ENCODE measurements around the gene KCNK13. TPM values are rescaled to one million over a fixed set of nuclear protein-coding genes. Genes with fewer than 3 reads are reported as not detected.

KCNK13 gene
- total and polyA plus RNA-seq, 2 of the 4 experiments (the other 2 are of a cell fraction) = not detected

GRCh38 chr14:90115780-90116179 lies 54.0 kb downstream of the KCNK13 start:
- Histone ChIP-seq H3K18ac (ENCODE audit: low read depth, low read length) (no peak overlapping the region), H2BK15ac (ENCODE audit: low read depth, low read length) (no peak overlapping the region), H2BK120ac (ENCODE audit: low read depth, low read length) (no peak overlapping the region), H3K4me3 (ENCODE audit: insufficient read depth, low read depth, low read length) (no peak overlapping the region), H2BK5ac (ENCODE audit: low read depth, low read length, poor library complexity, severe bottlenecking) (no peak overlapping the region), H3K9me3 (ENCODE audit: control insufficient read depth, insufficient read depth, low read length) (no peaks in the 10 kb centered on the region), H3K27ac (ENCODE audit: insufficient read depth, low read length) (no peak overlapping the region), H2AK5ac (ENCODE audit: low read depth, low read length) (no peak overlapping the region), H3K36me3 (ENCODE audit: control insufficient read depth, insufficient read depth, low read length) (no peaks in the 10 kb centered on the region), H4K91ac (ENCODE audit: insufficient read depth, low read depth, low read length) (no peak overlapping the region), H4K20me1 (ENCODE audit: insufficient read depth, low read length) (no peaks in the 10 kb centered on the region), H3K9me1 (ENCODE audit: insufficient read depth, low read length) (peaks cover 3% of the 10 kb centered on the region), H2BK20ac (ENCODE audit: low read depth, low read length) (no peak overlapping the region), H3K4me2 (ENCODE audit: low read depth, low read length) (no peak overlapping the region), H4K5ac (ENCODE audit: low read depth, low read length) (no peak overlapping the region), H3K27me3 (ENCODE audit: control insufficient read depth, insufficient read depth, low read length) (peaks cover 24% of the 10 kb centered on the region), H3K56ac (ENCODE audit: extremely low read depth, insufficient read depth, low read length) (no peak overlapping the region), H4K8ac (ENCODE audit: low read depth in 2 of 2, low read length in 2 of 2) (no peak overlapping the region), H3K79me1 (ENCODE audit: low read depth in 1 of 2, low read length in 2 of 2) (no peaks in the 10 kb centered on the region), H3K14ac (replicated peaks; ENCODE audit: low read depth, low read length) (no peak overlapping the region), H2AFZ (replicated peaks; ENCODE audit: low read length, poor library complexity) (no peak overlapping the region), H3K4ac (ENCODE audit: low read depth, low read length) (no peak overlapping the region), H3K9ac (ENCODE audit: low read depth, low read length) (no peak overlapping the region), H3K23ac (ENCODE audit: low read depth, low read length) (no peak overlapping the region), H3K4me1 (ENCODE audit: control insufficient read depth, insufficient read depth, low read length) (peaks cover 2% of the 10 kb centered on the region; the same call in 1 of the 2 replicates), H2AK9ac (replicated peaks; ENCODE audit: low read depth, low read length, poor library complexity) (no peak overlapping the region)
- no peak for DNase-seq
- dilution Hi-C loops (cut with HindIII; ENCODE audit: low sequenced_read_pairs, unreplicated experiment) (no loop called here), in situ Hi-C loops (cut with MboI; ENCODE audit: low sequenced_read_pairs) (no loop called here), intact Hi-C loops (cut with micrococcal nuclease) (no loop called here)
- ChIA-PET POLR2A (ENCODE audit: unreplicated experiment) (no interaction called here), CTCF (no interaction called here)
- no CpG with 5 or more reads among the region's 1 CpG for WGBS, 2 experiments (ENCODE audit: extremely low coverage in 2 of 2, insufficient read length in 1 of 2)
- ATAC-seq (ENCODE audit: low read depth) = no peak
- no TSS peak for BruUV-seq (replicated peaks)
- TF ChIP-seq RAD21 (IDR thresholded peaks at IDR 0.05; ENCODE audit: low read length) = no peak
- no peak for TF ChIP-seq SMC3 (IDR thresholded peaks at IDR 0.05; ENCODE audit: low read depth, low read length)
- TF ChIP-seq RFX5 (IDR thresholded peaks at IDR 0.05; ENCODE audit: low read depth, low read length) = no peak
